Activated CD4-positive, CD25-positive, alpha-beta regulatory T cell (primary cell): ENCODE results near the gene GALNT18.
"Not testable (repeated sequence)": the region's sequence is repeated elsewhere in the genome, so short reads cannot be mapped to it uniquely, and the experiment has no call there.

Source experiments
- DNase-seq, 4 experiments: peaks; one replicate each; lab custom pipeline; 2025; lab: John Stamatoyannopoulos, UW

GALNT18 gene

GRCh38 chr11:11384829-11385228, 237.0 kb downstream of the GALNT18 start:
- no peak for DNase-seq

GRCh38 chr11:11383995-11384394, 237.8 kb downstream of the GALNT18 start:
- no peak for DNase-seq

DNA sequence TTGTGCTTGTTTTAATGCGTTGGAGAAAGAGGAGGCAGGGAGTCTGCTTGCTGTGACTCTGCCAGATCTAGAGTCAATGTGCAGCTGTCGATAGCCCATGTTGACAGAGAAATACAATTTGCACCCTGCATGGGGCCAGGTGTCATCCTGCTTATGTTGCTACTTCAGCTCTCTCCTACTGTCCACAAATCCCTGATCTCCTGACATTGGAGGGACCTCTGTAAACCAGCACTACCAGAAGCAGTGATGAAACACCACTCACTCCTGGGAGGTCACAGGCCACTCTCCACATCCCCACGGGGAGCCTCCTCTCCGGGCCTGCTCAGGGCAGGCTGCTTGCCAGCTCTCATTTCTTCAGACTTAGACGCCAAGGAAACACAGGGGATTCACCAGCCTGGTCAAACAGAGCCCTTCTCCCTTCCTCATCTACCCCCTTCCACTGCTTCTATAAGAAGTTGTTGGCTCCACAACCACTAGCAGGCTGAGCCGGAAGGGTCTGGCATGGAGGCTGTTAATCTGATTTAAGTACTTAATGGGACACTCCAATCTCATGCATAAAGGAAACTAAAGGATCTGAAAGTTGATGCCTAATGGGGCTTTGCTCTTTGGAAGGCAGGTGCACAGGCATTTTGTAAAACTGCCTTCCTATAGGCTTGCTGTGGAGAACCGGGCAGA, 238.8 kb downstream of the GALNT18 start:
- no peak for DNase-seq

DNA sequence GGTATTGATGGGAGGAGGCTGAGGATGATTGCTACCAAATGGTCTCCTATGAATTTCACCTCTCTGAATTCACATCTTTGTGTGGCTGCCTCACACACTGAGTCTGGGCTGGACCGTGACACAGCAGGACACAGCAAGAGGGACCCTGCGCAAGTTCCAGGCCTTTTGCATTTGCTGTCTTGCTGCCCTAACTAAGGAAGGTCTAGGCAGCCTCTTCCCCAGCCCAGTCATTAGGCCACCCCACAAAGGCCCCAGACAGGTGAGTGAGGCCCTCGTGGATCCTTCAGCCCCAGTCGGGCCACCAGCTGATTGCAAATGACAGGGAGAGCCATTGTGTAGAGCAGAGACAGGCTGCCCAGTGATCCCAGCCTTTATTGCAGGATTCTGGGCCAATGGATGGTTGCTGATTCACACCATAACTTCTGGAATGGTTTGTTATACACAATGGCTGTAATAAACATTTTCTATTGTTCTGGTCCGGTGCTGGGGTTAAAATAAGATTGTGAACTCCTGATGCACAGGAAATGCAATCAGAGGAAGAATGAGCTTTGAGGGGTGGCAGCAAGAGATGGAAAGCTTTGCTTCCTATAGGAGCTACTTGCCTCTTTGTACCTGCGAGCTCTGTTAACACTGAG, 240.2 kb downstream of the GALNT18 start:
- DNase-seq: no peak

- DNase-seq: no peak
Measured at GRCh38 chr11:11380883-11381282, 240.9 kb downstream of the GALNT18 start.

GRCh38 chr11:11380340-11380739, 241.5 kb downstream of the GALNT18 start:
- no peak for DNase-seq

GRCh38 chr11:11379661-11380060, 242.1 kb downstream of the GALNT18 start:
- DNase-seq: no peak

DNA sequence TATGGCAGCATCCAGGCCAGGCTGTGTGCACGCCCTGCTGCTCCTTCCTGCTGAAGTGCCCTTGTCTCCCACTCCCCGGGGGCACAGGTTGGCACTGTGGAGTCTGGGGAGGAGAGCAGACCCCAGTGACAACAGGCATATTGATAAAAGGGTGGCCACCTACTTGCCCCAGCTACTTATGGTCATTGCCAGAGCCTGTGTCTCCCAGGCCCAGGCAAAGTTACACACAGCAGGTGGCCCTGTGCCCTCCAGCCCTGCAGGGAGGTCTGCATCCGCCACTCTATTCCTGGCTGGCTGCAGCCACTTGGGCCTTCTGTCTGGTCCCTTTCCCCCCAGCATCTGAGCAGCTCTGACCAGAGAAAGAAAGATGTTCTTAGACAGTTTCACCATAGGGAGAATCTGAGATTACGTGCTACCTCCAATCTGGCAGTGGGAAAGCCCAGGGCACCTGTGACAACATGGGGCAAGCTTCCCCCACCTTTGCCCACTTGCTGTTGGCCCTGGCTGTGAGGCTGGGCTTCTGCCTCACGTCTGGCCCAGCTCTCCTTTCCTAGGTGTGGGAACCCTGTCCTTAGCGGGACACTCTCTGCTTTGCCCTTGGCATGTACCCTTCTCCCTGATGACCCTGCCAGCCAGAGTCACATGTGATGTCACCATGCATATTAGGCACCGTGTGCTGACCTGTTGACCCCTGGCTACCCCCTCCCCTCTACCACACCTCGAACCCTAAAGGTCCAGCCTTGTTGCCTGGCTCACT, 243.4 kb downstream of the GALNT18 start:
- DNase-seq: no peak

DNA sequence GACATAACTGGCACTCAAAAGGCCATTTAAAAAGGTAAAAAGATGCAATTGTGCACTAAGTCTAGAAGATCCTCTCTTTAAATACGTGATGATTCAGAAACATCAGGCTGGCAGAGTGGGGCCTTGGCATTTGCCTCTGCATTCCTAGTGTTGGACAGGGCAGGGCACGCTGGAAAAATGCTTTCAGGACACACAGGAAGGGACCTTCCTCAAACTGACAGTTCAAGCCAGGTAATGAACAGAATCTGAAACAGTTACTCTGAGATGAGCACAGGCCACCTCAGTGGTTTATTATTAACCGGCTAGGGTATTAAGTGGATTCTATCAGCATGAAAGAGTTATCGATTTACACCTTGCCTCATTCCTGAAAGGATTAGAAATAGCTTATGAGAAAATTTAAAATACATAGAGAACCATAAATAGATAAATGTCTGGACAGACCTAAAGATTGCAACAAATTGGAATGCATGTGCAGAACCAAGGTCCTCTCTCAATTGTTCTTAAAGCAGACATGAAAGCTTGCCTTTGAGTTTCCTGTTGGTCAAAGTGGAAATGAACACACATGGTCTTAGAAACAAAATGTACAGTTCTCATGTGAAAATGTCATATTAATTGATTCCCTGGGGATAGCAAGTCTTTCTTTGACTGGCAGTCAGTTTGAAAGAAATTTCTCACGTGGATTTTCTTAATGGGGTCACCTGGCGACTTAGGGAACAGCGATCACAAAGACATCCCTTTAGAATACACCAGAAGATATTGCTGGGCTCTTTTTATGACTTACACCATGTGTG, 247.3 kb downstream of the GALNT18 start:
- no peak for DNase-seq

DNA sequence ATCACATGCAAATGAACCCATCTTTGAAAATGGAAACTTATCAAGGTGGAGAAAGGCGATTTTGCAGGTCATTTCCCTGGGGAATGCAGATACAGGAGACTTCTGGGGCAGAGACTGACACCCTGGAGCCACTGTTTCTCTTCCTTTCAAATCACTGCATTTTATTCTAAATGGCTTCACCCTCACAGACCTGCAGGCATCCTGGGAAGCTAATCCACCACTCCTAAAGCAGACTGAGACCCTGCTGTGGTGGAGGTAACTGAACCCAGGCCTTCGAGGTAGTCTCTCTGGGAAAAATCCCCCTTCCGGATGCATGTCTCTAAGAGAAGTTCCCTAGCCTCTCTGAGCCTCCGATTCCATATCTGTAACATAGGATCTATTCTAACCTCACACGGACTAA, 247.9 kb downstream of the GALNT18 start:
- DNase-seq: no peak

- no peak for DNase-seq
Measured at GRCh38 chr11:11372461-11372860, 249.3 kb downstream of the GALNT18 start.

GRCh38 chr11:11370962-11371303, 250.9 kb downstream of the GALNT18 start:
- DNase-seq: no peak

DNA sequence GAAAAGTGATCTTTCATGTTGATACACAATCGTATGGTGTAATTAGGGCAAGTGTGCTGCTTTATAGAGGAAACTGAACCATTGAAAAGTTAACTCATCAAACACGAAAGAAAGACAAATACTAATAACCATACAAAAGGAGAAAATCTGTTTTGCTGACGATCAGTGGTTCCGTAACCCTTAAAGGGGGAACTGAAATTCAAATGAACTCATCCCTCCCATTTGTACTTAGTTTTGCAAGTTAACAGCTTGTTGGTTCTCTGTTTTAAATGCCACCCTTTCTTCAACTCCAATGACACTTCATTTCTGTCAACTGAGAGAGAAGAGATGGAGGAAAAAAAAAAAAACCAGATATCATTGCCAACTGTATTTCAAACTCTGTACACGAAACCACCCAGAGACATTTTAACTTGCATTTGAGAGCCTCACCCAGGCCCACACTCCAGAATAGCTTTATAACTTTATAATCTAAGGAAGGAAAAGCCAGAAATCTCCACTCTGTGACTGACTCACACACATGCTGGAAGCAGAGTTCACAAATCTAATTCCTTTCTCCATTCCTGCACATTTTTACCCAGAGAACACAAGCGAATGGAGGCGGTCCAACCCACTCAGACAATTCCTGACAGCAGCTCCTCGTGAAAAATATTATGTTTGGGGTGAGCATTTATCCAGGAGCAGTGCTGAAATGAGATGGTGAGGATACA, 251.4 kb downstream of the GALNT18 start:
- DNase-seq: no peak

DNA sequence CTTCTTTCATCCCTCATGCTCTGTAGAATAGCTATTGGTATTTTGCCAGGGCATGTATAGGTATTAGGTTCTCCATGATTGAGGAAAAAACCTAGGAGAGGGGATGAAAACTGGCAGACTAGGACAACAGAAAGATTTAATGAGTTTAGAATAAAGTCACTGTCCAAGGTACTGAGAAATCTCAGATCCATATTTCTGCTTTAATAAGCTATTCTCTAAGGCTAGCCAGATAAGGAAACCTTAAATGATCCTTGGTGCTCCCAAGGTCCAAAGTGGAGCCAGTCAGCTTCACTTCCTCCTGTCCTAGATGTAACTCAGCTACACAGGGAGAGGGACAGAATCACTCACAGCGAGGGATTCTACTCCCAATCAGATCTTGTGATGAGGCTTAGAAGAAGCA, 255.0 kb downstream of the GALNT18 start:
- DNase-seq: no peak

DNA sequence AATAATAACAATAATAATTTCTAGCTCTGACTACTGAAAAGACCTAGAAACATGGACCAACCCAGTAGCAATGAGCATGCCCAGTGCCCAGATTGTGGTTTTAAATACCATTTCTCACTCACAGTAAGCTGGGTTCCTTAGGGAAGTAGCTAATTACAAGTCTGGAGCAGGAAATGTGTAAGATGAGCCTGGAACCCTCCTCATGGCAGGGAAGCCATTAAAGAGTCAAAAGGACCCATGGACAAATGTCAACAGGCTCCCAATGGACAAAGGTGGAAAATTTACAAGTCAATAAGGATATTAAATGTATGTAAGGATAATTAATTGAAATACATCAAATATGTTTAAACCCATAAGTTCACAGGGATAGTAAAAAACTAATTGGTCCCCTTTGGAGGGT, 258.1 kb downstream of the GALNT18 start:
- DNase-seq: no peak

DNA sequence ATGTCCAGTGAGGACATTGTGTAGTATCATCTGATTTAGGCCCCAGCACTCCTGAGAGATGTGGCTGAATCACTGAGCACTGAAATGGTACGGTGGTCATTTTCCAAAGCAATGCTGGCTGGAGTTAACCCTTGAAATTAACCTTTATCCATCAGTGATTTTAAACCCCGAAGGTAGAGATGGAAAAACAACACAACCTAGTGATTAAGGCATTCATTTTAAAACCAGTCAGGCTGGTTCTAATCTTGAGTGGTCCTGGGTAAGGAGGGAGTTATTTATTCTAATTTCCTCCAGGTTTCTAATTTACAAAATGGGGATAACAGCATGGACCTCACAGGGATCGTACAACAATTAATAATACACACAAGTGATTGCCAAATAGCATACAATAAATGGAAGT, 262.2 kb downstream of the GALNT18 start:
- DNase-seq: no peak

DNA sequence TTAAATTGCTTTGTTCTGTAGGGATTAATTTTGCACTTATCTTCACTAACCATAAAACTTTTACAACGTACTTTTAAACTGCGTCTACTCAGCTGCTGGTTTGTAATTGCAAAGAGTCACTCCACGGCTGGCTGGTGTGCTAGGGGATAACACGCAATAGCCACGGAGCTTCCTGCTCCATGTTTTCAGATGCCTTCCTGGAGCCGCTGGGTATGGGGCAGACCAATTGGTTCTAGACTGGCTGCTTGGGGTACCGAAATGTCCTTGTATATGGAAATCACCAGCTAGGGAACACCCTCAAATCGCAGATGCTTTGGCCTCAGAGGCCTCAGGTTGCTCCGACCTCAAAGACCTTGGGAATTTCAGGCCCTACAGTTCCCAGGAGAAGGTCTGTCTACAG, 265.0 kb downstream of the GALNT18 start:
- no peak for DNase-seq

- DNase-seq: not testable (repeated sequence)
Measured at GRCh38 chr11:11352878-11353277, 268.9 kb downstream of the GALNT18 start, which contains the start of gene CSNK2A3. Gene CSNK2A3, minus strand, starts transcription at chr11:11353250. Its CDS starts 131 bp downstream, at chr11:11353119.

DNA sequence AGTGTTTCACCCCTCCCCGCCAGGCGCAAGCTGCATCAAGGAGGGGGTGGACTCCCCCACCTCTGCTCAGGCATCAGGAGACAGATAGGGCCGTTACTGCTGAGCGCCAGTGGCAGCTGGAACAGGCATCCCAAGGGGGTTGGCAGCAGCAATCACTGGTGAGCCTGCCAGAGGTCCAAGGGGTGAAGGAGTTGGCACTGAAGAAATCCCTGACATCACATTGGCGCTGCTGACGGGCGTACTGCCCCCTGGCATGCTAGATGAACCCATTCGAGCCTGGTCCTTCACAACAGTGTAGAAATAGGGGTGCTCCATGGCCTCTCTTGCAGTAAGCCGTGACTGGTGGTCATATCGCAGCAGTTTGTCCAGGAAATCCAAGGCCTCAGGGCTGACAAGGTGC, 270.0 kb downstream of the GALNT18 start:
- not testable (repeated sequence) for DNase-seq

DNA sequence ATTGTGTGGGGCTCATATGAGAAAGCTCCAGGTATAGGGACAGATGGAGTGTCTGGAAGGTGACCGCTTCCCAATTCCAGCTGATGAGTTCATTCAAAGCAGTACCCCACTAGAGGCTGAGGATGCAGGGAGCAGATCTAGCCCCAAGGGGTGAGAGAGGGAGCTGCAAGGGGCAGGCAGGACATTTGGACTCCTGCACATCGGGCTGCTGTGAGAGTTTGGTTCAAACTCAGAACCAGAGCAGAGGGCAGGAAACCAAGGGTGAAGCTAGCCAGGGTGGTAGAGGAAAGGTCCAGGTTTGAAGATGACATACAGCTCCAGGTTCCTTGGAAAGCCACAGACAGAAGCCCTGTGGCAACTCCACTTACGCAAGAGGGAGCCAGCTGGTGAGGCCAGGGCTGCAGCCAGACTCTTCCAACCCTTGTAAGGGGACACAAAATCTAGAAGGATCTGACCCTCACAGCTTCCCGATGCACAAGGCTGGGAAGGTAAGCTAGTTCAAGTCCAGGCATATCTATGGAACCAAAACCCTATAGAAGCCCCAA, 270.7 kb downstream of the GALNT18 start:
- DNase-seq: no peak

- DNase-seq: no peak
Measured at GRCh38 chr11:11349870-11350337, 271.9 kb downstream of the GALNT18 start.
